GM18517 (cell line): ENCODE results near the gene KRT83.
"Not testable (repeated sequence)": the region's sequence is repeated elsewhere in the genome, so short reads cannot be mapped to it uniquely, and the experiment has no call there.

Source experiments
- ATAC-seq: cut with Tn5 transposase; IDR thresholded peaks from one replicate; pipeline ENCODE4 v1.9.1; 2021; ENCODE audit warnings: mild to moderate bottlenecking, moderate library complexity; ENCODE audit not compliant: unreplicated experiment

KRT83 gene

GRCh38 chr12:52312086-52312485, 9.1 kb downstream of the KRT83 start:
- ATAC-seq = no peak

GRCh38 chr12:52311285-52311648, 9.9 kb downstream of the KRT83 start:
- no peak for ATAC-seq

- ATAC-seq = no peak
Observed at GRCh38 chr12:52310622-52311284, 10.4 kb downstream of the KRT83 start.

- no peak for ATAC-seq
Observed at GRCh38 chr12:52308806-52309425, 12.3 kb downstream of the KRT83 start.

- no peak for ATAC-seq
Observed at GRCh38 chr12:52307836-52308805, 13.1 kb downstream of the KRT83 start.

GRCh38 chr12:52306731-52307130, 14.5 kb downstream of the KRT83 start:
- no peak for ATAC-seq

- no peak for ATAC-seq
Observed at GRCh38 chr12:52305921-52306705, 15.1 kb downstream of the KRT83 start.

GRCh38 chr12:52304941-52305411, 16.2 kb downstream of the KRT83 start:
- ATAC-seq = peak; percentile 82

GRCh38 chr12:52302242-52302914, 18.8 kb downstream of the KRT83 start:
- ATAC-seq = not testable (repeated sequence)

- not testable (repeated sequence) for ATAC-seq
Observed at GRCh38 chr12:52301721-52302120, 19.5 kb downstream of the KRT83 start.

- no peak for ATAC-seq
Observed at GRCh38 chr12:52300796-52301691, 20.2 kb downstream of the KRT83 start.

- no peak for ATAC-seq
Observed at GRCh38 chr12:52298677-52299190, 22.5 kb downstream of the KRT83 start.

- no peak for ATAC-seq
Observed at GRCh38 chr12:52296572-52297215, 24.5 kb downstream of the KRT83 start.

- no peak for ATAC-seq
Observed at GRCh38 chr12:52295663-52296062, 25.5 kb downstream of the KRT83 start.

GRCh38 chr12:52294803-52295202, 26.4 kb downstream of the KRT83 start:
- ATAC-seq = no peak

GRCh38 chr12:52293926-52294325, 27.3 kb downstream of the KRT83 start:
- no peak for ATAC-seq

- ATAC-seq = no peak
Observed at GRCh38 chr12:52291267-52291935, 29.8 kb downstream of the KRT83 start, which contains the start of gene KRT81. TSS of gene KRT81 (minus strand) at chr12:52291534. CDS start at chr12:52291465, 69 bp downstream.
